HepG2 (cell line): ENCODE results near the gene EMILIN1. TPM values are rescaled to one million over a fixed set of nuclear protein-coding genes. Genes with fewer than 3 reads are reported as not detected.

ENCODE experiments used
- CEBPB ChIP-seq: IDR thresholded peaks from 2 replicates; pipeline ENCODE4 v1.6.1; 2011; ENCODE audit warnings: low read depth, low read length, improper control_type of control experiment, borderline replicate concordance
- FOXO1 ChIP-seq: sonication (generic); formaldehyde crosslinking; IDR thresholded peaks from 2 replicates; pipeline ENCODE4 v1.4.0; 2020; ENCODE audit warnings: missing genetic modification reagents
- HBP1 ChIP-seq: IDR thresholded peaks from 2 replicates; pipeline ENCODE4 v1.6.1; 2016; ENCODE audit warnings: low read depth, control low read depth
- HNF4G ChIP-seq, 2 experiments: sonication (generic) in 1 of 2; formaldehyde crosslinking in 1 of 2; IDR thresholded peaks; 2 replicates each; pipeline versions ENCODE4 v1.4.0 to v1.6.1; 2011 to 2020; ENCODE audit warnings: borderline replicate concordance in 2 of 2, low read depth in 2 of 2, mild to moderate bottlenecking in 2 of 2, low read length in 1 of 2, missing genetic modification reagents in 1 of 2, moderate library complexity in 1 of 2
- HOXA7 ChIP-seq: sonication (generic); formaldehyde crosslinking; IDR thresholded peaks from 2 replicates; pipeline ENCODE4 v1.8.1; 2022; ENCODE audit warnings: mild to moderate bottlenecking, missing genetic modification reagents, moderate library complexity
- MNT ChIP-seq: fragments of 450-650 bp; IDR thresholded peaks from 2 replicates; pipeline ENCODE4 v1.6.1; 2016
- XBP1 ChIP-seq: sonication (generic); formaldehyde crosslinking; IDR thresholded peaks from 2 replicates; pipeline ENCODE4 v1.5.0; 2020; ENCODE audit warnings: missing genetic modification reagents
- ZFP36 ChIP-seq: fragments of 150-350 bp; IDR thresholded peaks from 2 replicates; pipeline ENCODE4 v1.6.1; 2018; ENCODE audit warnings: borderline replicate concordance, low read length, low read depth; ENCODE audit not compliant: partially characterized antibody
- ZNF672 ChIP-seq: sonication (generic); formaldehyde crosslinking; IDR thresholded peaks from 2 replicates; pipeline ENCODE4 v1.8.1; 2022; ENCODE audit warnings: missing genetic modification reagents
- ZNF816 ChIP-seq: sonication (generic); formaldehyde crosslinking; IDR thresholded peaks from 2 replicates; pipeline ENCODE4 v1.8.0; 2022; ENCODE audit warnings: missing genetic modification reagents, mild to moderate bottlenecking, borderline replicate concordance
- polyA plus RNA-seq, 8 experiments: library from polyadenylated mRNA; depleted of rRNA in 3 of 8; stranded (reverse) in 7 of 8; unstranded in 1 of 8; fragments of >200 nt; fragmentation: Illumina TruSeq in 4 of 8; extraction: Trizol in 4 of 8; gene quantifications; 2 replicates each; pipeline versions ENCODE4 v1.2.1 to v1.2.3, GENCODE V29; 2011 to 2016; ENCODE audit warnings: low read depth in 4 of 8, missing spikeins in 1 of 8, mixed read lengths in 1 of 8; ENCODE audit not compliant: insufficient read depth in 1 of 8
- total RNA-seq, 5 experiments: library from RNA; depleted of rRNA; stranded (reverse); fragments of >200 nt; fragmentation: Illumina TruSeq; extraction: Trizol; gene quantifications; 2 replicates each; pipeline ENCODE4 v1.2.3, GENCODE V29; 2016; ENCODE audit warnings: low read depth in 1 of 5
- TF ChIP-seq, protein P1 (sequence below): sonication (generic); formaldehyde crosslinking; IDR thresholded peaks from 2 replicates; pipeline ENCODE4 v1.4.0; 2020; ENCODE audit warnings: missing genetic modification reagents
- TF ChIP-seq, protein P2 (sequence below): sonication (generic); formaldehyde crosslinking; IDR thresholded peaks from 2 replicates; pipeline ENCODE4 v1.4.0; 2020; ENCODE audit warnings: missing genetic modification reagents, borderline replicate concordance
- TF ChIP-seq, protein P3 (sequence below): IDR thresholded peaks from 2 replicates; pipeline ENCODE4 v1.6.1; 2016
- TF ChIP-seq, protein P4 (sequence below): sonication (generic); formaldehyde crosslinking; IDR thresholded peaks from 2 replicates; pipeline ENCODE4 v1.9.0; 2022; ENCODE audit warnings: missing genetic modification reagents, mild to moderate bottlenecking, borderline replicate concordance

EMILIN1 gene
- total and polyA plus RNA-seq, 2 of the 13 experiments (the other 11 are each of a cell fraction or from before 2014, with no cell fraction given): 8.1 to 9.7 TPM

- peak; percentile 63; the same call in 1 of the 2 replicates for TF ChIP-seq HNF4G (IDR thresholded peaks at IDR 0.05; ENCODE audit: borderline replicate concordance, low read depth, low read length)
- peak; percentile 83 for TF ChIP-seq HNF4G (CRISPR knock-in tag; IDR thresholded peaks at IDR 0.05; ENCODE audit: borderline replicate concordance, low read depth)
- TF ChIP-seq CEBPB: peak; percentile 100
- TF ChIP-seq XBP1 (CRISPR knock-in tag): peak; percentile 88; the same call in 1 of the 2 replicates
- TF ChIP-seq, protein P1, sequence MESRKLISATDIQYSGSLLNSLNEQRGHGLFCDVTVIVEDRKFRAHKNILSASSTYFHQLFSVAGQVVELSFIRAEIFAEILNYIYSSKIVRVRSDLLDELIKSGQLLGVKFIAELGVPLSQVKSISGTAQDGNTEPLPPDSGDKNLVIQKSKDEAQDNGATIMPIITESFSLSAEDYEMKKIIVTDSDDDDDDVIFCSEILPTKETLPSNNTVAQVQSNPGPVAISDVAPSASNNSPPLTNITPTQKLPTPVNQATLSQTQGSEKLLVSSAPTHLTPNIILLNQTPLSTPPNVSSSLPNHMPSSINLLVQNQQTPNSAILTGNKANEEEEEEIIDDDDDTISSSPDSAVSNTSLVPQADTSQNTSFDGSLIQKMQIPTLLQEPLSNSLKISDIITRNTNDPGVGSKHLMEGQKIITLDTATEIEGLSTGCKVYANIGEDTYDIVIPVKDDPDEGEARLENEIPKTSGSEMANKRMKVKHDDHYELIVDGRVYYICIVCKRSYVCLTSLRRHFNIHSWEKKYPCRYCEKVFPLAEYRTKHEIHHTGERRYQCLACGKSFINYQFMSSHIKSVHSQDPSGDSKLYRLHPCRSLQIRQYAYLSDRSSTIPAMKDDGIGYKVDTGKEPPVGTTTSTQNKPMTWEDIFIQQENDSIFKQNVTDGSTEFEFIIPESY (CRISPR knock-in tag): peak; percentile 79
- TF ChIP-seq, protein P2, sequence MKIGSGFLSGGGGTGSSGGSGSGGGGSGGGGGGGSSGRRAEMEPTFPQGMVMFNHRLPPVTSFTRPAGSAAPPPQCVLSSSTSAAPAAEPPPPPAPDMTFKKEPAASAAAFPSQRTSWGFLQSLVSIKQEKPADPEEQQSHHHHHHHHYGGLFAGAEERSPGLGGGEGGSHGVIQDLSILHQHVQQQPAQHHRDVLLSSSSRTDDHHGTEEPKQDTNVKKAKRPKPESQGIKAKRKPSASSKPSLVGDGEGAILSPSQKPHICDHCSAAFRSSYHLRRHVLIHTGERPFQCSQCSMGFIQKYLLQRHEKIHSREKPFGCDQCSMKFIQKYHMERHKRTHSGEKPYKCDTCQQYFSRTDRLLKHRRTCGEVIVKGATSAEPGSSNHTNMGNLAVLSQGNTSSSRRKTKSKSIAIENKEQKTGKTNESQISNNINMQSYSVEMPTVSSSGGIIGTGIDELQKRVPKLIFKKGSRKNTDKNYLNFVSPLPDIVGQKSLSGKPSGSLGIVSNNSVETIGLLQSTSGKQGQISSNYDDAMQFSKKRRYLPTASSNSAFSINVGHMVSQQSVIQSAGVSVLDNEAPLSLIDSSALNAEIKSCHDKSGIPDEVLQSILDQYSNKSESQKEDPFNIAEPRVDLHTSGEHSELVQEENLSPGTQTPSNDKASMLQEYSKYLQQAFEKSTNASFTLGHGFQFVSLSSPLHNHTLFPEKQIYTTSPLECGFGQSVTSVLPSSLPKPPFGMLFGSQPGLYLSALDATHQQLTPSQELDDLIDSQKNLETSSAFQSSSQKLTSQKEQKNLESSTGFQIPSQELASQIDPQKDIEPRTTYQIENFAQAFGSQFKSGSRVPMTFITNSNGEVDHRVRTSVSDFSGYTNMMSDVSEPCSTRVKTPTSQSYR (CRISPR knock-in tag): peak; percentile 93
- TF ChIP-seq FOXO1: peak; percentile 98
- TF ChIP-seq, protein P3, sequence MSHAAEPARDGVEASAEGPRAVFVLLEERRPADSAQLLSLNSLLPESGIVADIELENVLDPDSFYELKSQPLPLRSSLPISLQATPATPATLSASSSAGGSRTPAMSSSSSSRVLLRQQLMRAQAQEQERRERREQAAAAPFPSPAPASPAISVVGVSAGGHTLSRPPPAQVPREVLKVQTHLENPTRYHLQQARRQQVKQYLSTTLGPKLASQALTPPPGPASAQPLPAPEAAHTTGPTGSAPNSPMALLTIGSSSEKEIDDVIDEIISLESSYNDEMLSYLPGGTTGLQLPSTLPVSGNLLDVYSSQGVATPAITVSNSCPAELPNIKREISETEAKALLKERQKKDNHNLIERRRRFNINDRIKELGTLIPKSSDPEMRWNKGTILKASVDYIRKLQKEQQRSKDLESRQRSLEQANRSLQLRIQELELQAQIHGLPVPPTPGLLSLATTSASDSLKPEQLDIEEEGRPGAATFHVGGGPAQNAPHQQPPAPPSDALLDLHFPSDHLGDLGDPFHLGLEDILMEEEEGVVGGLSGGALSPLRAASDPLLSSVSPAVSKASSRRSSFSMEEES (CRISPR knock-in tag): peak; percentile 96
- TF ChIP-seq, protein P4, sequence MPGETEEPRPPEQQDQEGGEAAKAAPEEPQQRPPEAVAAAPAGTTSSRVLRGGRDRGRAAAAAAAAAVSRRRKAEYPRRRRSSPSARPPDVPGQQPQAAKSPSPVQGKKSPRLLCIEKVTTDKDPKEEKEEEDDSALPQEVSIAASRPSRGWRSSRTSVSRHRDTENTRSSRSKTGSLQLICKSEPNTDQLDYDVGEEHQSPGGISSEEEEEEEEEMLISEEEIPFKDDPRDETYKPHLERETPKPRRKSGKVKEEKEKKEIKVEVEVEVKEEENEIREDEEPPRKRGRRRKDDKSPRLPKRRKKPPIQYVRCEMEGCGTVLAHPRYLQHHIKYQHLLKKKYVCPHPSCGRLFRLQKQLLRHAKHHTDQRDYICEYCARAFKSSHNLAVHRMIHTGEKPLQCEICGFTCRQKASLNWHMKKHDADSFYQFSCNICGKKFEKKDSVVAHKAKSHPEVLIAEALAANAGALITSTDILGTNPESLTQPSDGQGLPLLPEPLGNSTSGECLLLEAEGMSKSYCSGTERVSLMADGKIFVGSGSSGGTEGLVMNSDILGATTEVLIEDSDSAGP: peak; percentile 88
- TF ChIP-seq ZNF672 (CRISPR knock-in tag): no peak
- no peak for TF ChIP-seq ZFP36
- no peak for TF ChIP-seq MNT
- no peak for TF ChIP-seq HOXA7
- peak; percentile 78; the same call in 1 of the 2 replicates for TF ChIP-seq HBP1 (CRISPR knock-in tag)
- TF ChIP-seq ZNF816: peak; percentile 74; the same call in 1 of the 2 replicates
Measured at GRCh38 chr2:27095745-27096651, 17.6 kb downstream of the EMILIN1 start (continued).
